Measurements from ENCODE around the gene EIF2S2.

The EIF2S2 gene

DNA sequence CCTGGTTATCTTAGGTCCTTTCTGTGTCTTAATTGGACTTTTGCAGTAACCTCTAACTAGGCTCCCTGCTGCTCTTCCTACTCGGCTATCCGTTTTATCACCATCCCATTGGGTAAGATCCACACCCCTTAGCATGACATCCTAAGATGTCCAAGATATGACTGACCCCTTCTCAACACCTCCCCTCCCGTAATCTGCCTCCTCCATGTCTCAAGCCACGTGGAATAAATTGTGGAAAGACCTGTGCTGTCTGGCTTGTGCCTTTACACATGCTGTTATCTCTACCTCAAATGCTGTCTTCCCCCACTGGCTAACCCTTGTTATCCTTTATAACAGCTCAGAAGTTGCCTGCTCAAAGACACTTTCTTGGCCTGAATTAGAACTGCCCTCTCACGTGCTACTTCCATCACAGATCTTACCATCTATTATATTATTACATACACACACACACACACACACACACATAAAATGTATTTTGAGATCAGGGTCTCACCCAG, 26.5 kb downstream of the EIF2S2 start:
- Histone ChIP-seq H3K9me3 (ENCODE audit: insufficient read depth, low read length) (no peaks in the 10 kb centered on the region), H3K4me1 (ENCODE audit: insufficient read depth, insufficient read length) (no peaks in the 10 kb centered on the region), H3K27me3 (ENCODE audit: insufficient read depth, insufficient read length) (no peaks in the 10 kb centered on the region), H3K9ac (ENCODE audit: insufficient read length, low read depth) (no peak overlapping the region), H3K36me3 (ENCODE audit: insufficient read depth, insufficient read length, low read length) (peaks cover 79% of the 10 kb centered on the region), H3K4me3 (ENCODE audit: insufficient read length, low read depth) (no peak overlapping the region)
- TF ChIP-seq ZNF274 (IDR thresholded peaks at IDR 0.05; ENCODE audit: low read depth, low read length) (no peak), SUZ12 (IDR thresholded peaks at IDR 0.05; ENCODE audit: extremely low read depth, insufficient read depth, insufficient read length) (no peak), YY1 (IDR thresholded peaks at IDR 0.05; ENCODE audit: insufficient read depth, insufficient read length) (no peak)
- no peak for DNase-seq (ENCODE audit: low read depth, low spot score)

DNA sequence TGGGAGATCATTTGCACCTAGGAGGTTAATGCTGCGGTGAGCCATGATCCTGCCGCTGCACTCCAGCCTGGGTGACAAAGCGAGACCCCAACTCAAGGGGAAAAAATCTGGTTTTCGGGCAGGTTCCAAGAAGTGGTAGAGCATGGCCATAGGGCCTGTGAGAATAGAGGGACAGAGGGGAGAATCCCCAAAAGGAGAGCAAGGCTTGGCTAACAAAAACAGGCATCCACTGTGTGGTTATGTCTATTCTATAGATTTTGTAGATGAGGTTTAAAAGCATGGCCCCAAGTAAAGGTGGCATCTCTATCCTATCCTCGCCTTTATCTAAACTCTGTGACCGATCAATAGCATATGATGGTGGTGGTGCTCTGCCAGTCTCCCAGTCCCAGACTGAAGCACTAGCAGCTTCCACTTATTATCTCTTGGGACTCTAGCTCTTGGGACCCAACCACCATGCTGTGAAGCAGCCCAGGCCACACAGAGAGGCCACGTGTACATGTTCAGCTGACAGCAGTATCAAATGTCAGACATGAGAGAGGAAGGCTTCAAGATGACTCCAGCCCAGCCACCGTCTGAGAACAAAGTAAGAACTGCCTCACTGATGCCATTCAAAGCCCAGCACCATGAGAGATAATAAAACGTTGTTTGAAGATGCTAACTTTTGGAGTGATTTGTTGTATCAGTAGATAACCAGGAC, 27.7 kb downstream of the EIF2S2 start:
- TF ChIP-seq SUZ12 (IDR thresholded peaks at IDR 0.05; ENCODE audit: extremely low read depth, insufficient read depth, insufficient read length) = no peak
- no peaks in the 10 kb centered on the region for H3K4me1 ChIP-seq (ENCODE audit: insufficient read depth, insufficient read length)
- H3K36me3 ChIP-seq (ENCODE audit: insufficient read depth, insufficient read length, low read length) = peaks cover 79% of the 10 kb centered on the region
- no peak overlapping the region for H3K4me3 ChIP-seq (ENCODE audit: insufficient read length, low read depth)
- no peaks in the 10 kb centered on the region for H3K9me3 ChIP-seq (ENCODE audit: insufficient read depth, low read length)
- no peaks in the 10 kb centered on the region for H3K27me3 ChIP-seq (ENCODE audit: insufficient read depth, insufficient read length)
- H3K9ac ChIP-seq (ENCODE audit: insufficient read length, low read depth) = no peak overlapping the region
- no peak for DNase-seq (ENCODE audit: low read depth, low spot score)

DNA sequence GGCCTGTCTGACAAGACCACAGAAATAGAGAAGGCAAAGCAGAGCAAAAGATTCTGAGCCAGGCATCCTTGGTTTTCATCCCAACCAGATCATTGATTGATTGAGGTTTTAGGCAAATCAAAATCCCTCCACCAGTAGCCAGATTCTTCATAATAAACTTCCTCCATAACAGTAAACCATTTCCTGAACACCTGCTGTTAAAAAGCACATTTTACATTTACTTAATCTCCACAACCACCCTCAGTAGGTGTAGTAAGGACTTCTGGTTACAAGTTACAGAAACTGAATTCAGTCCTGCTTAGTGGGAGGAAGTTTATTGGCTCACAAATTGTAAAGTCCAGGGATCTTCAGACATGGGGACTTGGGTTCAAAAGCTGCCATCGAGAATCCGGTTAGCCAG, 28.3 kb downstream of the EIF2S2 start:
- Histone ChIP-seq H3K27me3 (ENCODE audit: insufficient read depth, insufficient read length) (no peaks in the 10 kb centered on the region), H3K4me3 (ENCODE audit: insufficient read length, low read depth) (no peak overlapping the region), H3K4me1 (ENCODE audit: insufficient read depth, insufficient read length) (no peaks in the 10 kb centered on the region), H3K9me3 (ENCODE audit: insufficient read depth, low read length) (no peaks in the 10 kb centered on the region), H3K36me3 (ENCODE audit: insufficient read depth, insufficient read length, low read length) (peaks cover 80% of the 10 kb centered on the region), H3K9ac (ENCODE audit: insufficient read length, low read depth) (no peak overlapping the region)
- TF ChIP-seq ZNF274 (IDR thresholded peaks at IDR 0.05; ENCODE audit: low read depth, low read length) = no peak
- TF ChIP-seq YY1 (IDR thresholded peaks at IDR 0.05; ENCODE audit: insufficient read depth, insufficient read length) = no peak
- no peak for TF ChIP-seq SUZ12 (IDR thresholded peaks at IDR 0.05; ENCODE audit: extremely low read depth, insufficient read depth, insufficient read length)
- DNase-seq (ENCODE audit: low read depth, low spot score) = no peak

DNA sequence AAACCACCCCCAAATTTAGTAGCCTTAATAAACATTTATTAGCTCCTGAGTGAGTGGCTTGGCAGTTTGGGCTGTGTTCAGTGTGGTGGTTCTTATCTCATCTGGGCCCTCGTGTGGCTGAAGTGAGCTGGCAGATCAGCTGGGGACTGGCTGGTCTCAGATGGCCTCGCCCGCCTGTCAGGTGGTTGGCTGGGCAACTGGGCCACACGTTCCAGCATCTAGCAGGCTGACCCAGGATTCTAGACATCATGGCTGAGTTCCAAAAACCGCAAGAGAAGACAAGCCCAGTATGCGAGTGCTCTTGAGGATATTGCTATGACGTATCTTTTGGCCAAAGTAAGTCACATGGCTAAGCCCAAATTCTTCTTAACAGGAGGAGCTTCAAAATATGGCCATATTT, 28.9 kb downstream of the EIF2S2 start:
- DNase-seq (ENCODE audit: low read depth, low spot score) = no peak
- peaks cover 80% of the 10 kb centered on the region for H3K36me3 ChIP-seq (ENCODE audit: insufficient read depth, insufficient read length, low read length)
- no peak overlapping the region for H3K9ac ChIP-seq (ENCODE audit: insufficient read length, low read depth)

DNA sequence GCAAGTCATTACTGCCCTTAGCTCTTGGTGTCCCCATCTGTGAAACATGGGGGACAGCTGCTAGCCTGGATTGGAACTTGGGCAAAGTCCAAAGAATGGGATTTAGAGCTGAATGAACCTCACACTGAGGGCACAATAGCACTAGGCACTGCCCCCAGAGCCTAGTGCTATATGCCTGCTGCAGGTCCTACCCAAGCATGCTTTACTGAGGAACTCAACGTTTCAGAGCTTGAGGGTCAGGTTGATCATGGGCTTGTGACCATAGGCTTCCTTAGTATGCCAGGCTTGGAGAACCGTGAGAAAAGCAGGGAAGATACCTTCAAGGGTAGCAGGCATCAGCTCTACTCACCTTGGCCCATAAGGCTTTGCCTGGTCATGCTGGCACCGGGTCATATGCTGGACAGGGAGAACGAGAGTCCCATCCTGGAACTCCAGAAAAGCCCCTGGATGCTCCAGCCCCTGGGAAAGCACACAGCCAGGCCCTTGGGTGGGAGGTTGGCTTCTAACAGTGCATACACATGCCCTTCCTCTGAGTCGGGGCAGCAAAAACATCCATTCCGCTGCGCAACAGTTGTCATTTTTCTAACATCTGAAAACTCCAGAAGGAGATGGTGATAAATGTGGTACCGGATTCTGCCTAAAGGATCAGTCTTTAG, 29.7 kb downstream of the EIF2S2 start:
- Histone ChIP-seq H3K27me3 (ENCODE audit: insufficient read depth, insufficient read length) (no peaks in the 10 kb centered on the region), H3K9ac (ENCODE audit: insufficient read length, low read depth) (no peak overlapping the region), H3K36me3 (ENCODE audit: insufficient read depth, insufficient read length, low read length) (peaks cover 81% of the 10 kb centered on the region), H3K4me3 (ENCODE audit: insufficient read length, low read depth) (no peak overlapping the region), H3K9me3 (ENCODE audit: insufficient read depth, low read length) (no peaks in the 10 kb centered on the region), H3K4me1 (ENCODE audit: insufficient read depth, insufficient read length) (no peaks in the 10 kb centered on the region)
- no peak for TF ChIP-seq ZNF274 (IDR thresholded peaks at IDR 0.05; ENCODE audit: low read depth, low read length)
- TF ChIP-seq SUZ12 (IDR thresholded peaks at IDR 0.05; ENCODE audit: extremely low read depth, insufficient read depth, insufficient read length) = no peak
- TF ChIP-seq YY1 (IDR thresholded peaks at IDR 0.05; ENCODE audit: insufficient read depth, insufficient read length) = no peak
- DNase-seq (ENCODE audit: low read depth, low spot score) = no peak

More for the DNA sequence above, 28.9 kb downstream of the EIF2S2 start:
- Histone ChIP-seq H3K4me1 (ENCODE audit: insufficient read depth, insufficient read length) (no peaks in the 10 kb centered on the region), H3K4me3 (ENCODE audit: insufficient read length, low read depth) (no peak overlapping the region), H3K27me3 (ENCODE audit: insufficient read depth, insufficient read length) (no peaks in the 10 kb centered on the region), H3K9me3 (ENCODE audit: insufficient read depth, low read length) (no peaks in the 10 kb centered on the region)
- TF ChIP-seq SUZ12 (IDR thresholded peaks at IDR 0.05; ENCODE audit: extremely low read depth, insufficient read depth, insufficient read length) (no peak), ZNF274 (IDR thresholded peaks at IDR 0.05; ENCODE audit: low read depth, low read length) (no peak), YY1 (IDR thresholded peaks at IDR 0.05; ENCODE audit: insufficient read depth, insufficient read length) (no peak)

DNA sequence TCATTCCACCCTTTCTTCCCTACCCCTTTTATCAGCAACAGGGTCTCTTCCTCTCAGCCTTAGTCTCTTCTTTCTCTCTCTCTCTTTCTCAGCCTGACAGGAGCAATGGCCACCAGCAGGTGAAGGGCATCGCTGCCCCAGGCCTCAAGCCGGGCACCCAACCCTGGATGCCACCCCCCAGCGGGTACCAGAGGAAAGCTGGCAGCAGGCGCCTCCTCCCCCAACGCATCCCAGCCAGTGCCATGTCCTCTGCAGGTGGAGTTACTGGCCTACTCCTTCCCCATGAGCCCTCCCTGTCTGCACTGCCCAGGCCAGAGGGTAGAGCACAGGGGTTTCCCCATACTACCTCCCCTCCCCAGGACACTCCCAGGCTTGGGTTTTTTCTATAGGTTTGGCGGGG, 32.2 kb downstream of the EIF2S2 start:
- H3K9ac ChIP-seq (ENCODE audit: insufficient read length, low read depth) = no peak overlapping the region
- no peak for DNase-seq (ENCODE audit: low read depth, low spot score)
- peaks cover 3% of the 10 kb centered on the region for H3K4me1 ChIP-seq (ENCODE audit: insufficient read depth, insufficient read length)
- peaks cover 98% of the 10 kb centered on the region for H3K36me3 ChIP-seq (ENCODE audit: insufficient read depth, insufficient read length, low read length)
- no peaks in the 10 kb centered on the region for H3K27me3 ChIP-seq (ENCODE audit: insufficient read depth, insufficient read length)
- no peaks in the 10 kb centered on the region for H3K9me3 ChIP-seq (ENCODE audit: insufficient read depth, low read length)
- TF ChIP-seq YY1 (IDR thresholded peaks at IDR 0.05; ENCODE audit: insufficient read depth, insufficient read length) = no peak
- TF ChIP-seq SUZ12 (IDR thresholded peaks at IDR 0.05; ENCODE audit: extremely low read depth, insufficient read depth, insufficient read length) = no peak
- TF ChIP-seq ZNF274 (IDR thresholded peaks at IDR 0.05; ENCODE audit: low read depth, low read length) = no peak
- no peak overlapping the region for H3K4me3 ChIP-seq (ENCODE audit: insufficient read length, low read depth)

DNA sequence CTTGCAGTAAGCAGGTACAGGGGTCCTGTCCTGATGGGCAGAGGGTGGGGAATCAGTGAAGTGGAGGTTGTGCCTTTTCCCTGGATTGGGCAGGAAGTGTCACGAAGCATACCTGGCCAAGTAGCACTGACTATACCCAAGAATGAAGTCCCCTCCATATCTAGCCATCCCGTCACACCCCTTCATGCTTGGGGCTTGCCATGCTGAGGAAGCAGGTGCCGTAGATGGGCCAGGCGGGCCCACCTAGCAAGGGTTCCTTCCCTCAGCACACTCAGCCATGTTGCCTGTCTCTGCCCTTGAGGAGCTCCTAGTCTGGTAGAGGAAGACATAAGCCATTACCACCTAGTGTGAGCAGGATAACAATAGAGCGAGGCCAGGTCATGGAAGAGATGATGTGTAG, 33.5 kb downstream of the EIF2S2 start:
- no peaks in the 10 kb centered on the region for H3K27me3 ChIP-seq (ENCODE audit: insufficient read depth, insufficient read length)
- no peak overlapping the region for H3K9ac ChIP-seq (ENCODE audit: insufficient read length, low read depth)
- DNase-seq (ENCODE audit: low read depth, low spot score) = no peak
- no peaks in the 10 kb centered on the region for H3K9me3 ChIP-seq (ENCODE audit: insufficient read depth, low read length)
- H3K4me3 ChIP-seq (ENCODE audit: insufficient read length, low read depth) = no peak overlapping the region
- no peak for TF ChIP-seq SUZ12 (IDR thresholded peaks at IDR 0.05; ENCODE audit: extremely low read depth, insufficient read depth, insufficient read length)
- no peak for TF ChIP-seq YY1 (IDR thresholded peaks at IDR 0.05; ENCODE audit: insufficient read depth, insufficient read length)
- no peak for TF ChIP-seq ZNF274 (IDR thresholded peaks at IDR 0.05; ENCODE audit: low read depth, low read length)
- peaks cover 93% of the 10 kb centered on the region for H3K36me3 ChIP-seq (ENCODE audit: insufficient read depth, insufficient read length, low read length)
- H3K4me1 ChIP-seq (ENCODE audit: insufficient read depth, insufficient read length) = peaks cover 10% of the 10 kb centered on the region
